Activated naive CD4-positive, alpha-beta T cell treated with anti-CD3 and anti-CD28 coated beads, Interleukin-2, amount 10 ng/mL, durations not matched to agents 7 days and 5 days (primary cell): Measurements from ENCODE around the gene CADM1.

ENCODE experiments used
- CTCF ChIA-PET: fragments of 350-600 bp; sonication (Branson Sonifier 250); formaldehyde crosslinking; loops from one replicate; lab custom pipeline; 2021; ENCODE audit warnings: antibody characterized with exemption; lab: Charles Lee
- DNase-seq: peaks from one replicate; pipeline ENCODE4 v3.0.0-alpha.2; 2020
- H3K27ac Mint-ChIP-seq: one replicate; pipeline ENCODE4 v1.8.0; 2021; ENCODE audit warnings: mild to moderate bottlenecking, moderate library complexity, mixed read lengths
- H3K27me3 Mint-ChIP-seq: one replicate; pipeline ENCODE4 v1.8.0; 2021; ENCODE audit warnings: mild to moderate bottlenecking, mixed read lengths
- H3K36me3 Mint-ChIP-seq: one replicate; pipeline ENCODE4 v1.8.0; 2021; ENCODE audit warnings: mixed read lengths
- H3K4me1 Mint-ChIP-seq: one replicate; pipeline ENCODE4 v1.8.0; 2021; ENCODE audit warnings: mixed read lengths
- H3K4me3 Mint-ChIP-seq: one replicate; pipeline ENCODE4 v1.8.0; 2021; ENCODE audit warnings: mild to moderate bottlenecking, moderate library complexity, mixed read lengths
- H3K9me3 Mint-ChIP-seq: one replicate; pipeline ENCODE4 v1.8.0; 2021; ENCODE audit warnings: mixed read lengths

The CADM1 gene

DNA sequence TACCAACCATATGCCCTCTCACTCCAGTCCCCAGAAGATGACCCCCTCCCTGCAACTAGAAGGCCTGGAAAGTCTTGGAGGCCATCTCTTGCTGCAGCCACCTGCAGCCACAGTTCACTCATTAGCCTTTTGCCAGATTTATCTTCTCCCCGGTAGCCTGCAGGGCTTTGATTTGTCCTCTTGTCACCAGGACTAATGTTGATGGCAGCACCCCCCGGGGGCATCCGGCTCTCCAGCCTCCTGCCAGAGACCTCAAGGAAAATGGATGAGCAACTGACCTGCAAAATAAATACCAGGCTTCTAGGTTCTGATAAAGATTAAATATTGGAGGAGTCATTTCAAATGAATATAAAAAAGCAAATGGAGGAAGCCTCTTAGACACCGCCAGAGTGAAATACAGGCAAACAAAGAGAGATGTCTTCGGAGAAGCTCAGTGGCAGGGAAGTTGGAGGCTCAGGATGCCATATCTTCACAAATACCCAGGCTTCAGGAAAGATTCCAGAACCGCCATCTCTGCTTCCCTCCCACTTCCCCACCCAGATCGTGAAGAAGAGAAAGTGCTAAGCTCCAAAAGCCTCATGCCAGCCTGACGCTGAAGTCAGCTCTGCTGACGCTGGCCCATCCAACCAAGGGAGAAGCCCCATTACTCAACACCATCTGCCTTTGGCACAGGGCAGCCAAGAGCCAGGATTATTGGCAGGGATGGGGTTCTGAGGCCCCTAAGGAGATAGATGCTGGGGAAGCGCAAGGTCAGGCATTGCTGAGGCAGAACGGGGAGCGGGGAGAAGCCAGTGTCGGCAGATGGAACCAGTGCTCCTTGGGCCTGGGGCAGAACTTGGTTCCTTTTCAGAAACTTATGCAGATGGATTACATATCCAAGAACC is 362.7 kb downstream of the CADM1 start:
- CTCF ChIA-PET: no interaction called here
- no peaks in the 10 kb centered on the region for H3K9me3 Mint-ChIP-seq
- H3K36me3 Mint-ChIP-seq: no peaks in the 10 kb centered on the region
- DNase-seq: no peak
- H3K4me1 Mint-ChIP-seq: no peaks in the 10 kb centered on the region
- H3K27me3 Mint-ChIP-seq: no peaks in the 10 kb centered on the region
- no peak overlapping the region for H3K4me3 Mint-ChIP-seq
- H3K27ac Mint-ChIP-seq: no peak overlapping the region

DNA sequence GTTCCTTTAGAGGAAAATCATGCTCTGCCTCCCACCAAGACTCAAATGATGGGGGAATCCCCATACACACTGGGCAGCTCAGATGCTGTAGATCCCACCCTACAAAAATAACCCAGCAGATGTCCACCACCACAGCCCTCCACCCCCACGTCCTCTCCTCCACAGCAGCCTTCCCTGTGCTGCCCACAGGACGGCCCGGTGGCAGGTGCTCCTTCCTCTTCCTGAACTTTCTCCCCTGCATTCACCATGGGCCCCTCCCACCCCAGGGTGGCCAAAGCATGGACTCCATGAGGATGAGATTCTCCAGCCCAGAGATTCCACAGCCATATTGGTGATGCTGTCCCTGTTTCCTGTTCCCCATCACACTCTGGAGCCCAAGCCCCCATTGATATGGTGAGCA is 368.3 kb downstream of the CADM1 start:
- Mint-ChIP-seq H3K27me3 (no peaks in the 10 kb centered on the region), H3K4me1 (no peaks in the 10 kb centered on the region), H3K36me3 (no peaks in the 10 kb centered on the region), H3K4me3 (no peak overlapping the region), H3K27ac (no peak overlapping the region), H3K9me3 (no peaks in the 10 kb centered on the region)
- CTCF ChIA-PET: no interaction called here
- DNase-seq: no peak

DNA sequence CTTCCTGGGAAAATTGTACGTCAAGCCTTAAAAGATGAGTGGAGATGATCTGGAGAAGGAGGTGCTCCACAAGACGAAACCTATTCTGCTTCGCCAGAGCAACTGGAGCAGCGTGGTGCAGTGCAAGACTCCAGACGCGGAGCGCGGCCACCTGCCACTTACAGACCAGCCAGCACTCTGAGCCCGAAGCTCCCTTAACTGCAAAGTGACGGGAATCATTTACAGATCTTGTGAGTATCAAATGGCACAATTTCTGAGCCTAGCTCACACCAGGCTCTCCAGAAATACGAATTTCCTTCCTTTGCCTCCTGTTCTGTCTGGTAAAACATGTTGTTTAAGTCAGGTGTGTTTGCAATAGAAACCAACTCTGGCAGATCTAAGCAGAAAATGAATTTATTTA is 369.3 kb downstream of the CADM1 start:
- Mint-ChIP-seq H3K36me3 (no peaks in the 10 kb centered on the region), H3K27me3 (no peaks in the 10 kb centered on the region), H3K9me3 (no peaks in the 10 kb centered on the region), H3K4me3 (no peak overlapping the region), H3K27ac (no peak overlapping the region), H3K4me1 (no peaks in the 10 kb centered on the region)
- CTCF ChIA-PET: interaction anchor here (0.6 kb wide), 1 partner anchor 344 kb away, joined by 3 read pairs; no protein-coding TSS in a partner anchor
- DNase-seq: no peak

DNA sequence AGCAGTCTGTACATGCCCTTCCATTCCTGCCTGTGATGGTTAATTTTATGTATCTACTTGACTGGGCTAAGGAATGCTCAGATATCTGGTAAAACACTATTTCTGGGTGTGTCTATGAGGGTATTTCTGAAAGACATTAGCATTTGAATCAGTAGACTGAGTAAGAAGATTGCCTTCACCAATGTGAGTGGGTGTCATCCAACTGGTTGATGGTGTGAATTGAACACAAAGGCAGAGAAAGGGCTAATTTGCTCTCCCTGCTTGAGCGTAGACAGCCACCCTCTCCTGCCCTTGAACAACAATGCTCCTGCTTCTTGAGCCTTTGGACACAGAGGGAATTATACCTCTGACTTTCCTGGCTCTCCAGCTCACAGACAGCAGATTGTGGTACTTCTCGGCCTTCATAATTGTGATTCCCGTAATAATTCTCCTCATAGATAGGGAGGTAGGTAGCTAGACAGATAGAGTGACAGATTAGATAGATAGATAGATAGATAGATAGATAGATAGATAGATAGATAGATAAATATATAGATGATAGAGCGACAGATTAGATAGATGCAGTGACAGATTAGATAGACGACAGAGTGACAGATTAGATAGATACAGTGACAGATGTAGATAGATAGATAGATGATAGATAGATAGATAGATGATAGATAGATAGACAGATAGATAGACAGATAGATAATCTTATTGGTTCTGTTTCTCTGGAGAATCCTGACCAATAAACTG is 370.6 kb downstream of the CADM1 start:
- Mint-ChIP-seq H3K4me1 (no peaks in the 10 kb centered on the region), H3K27ac (no peak overlapping the region), H3K27me3 (no peaks in the 10 kb centered on the region), H3K4me3 (no peak overlapping the region), H3K36me3 (no peaks in the 10 kb centered on the region), H3K9me3 (no peaks in the 10 kb centered on the region)
- no peak for DNase-seq
- CTCF ChIA-PET: no interaction called here

DNA sequence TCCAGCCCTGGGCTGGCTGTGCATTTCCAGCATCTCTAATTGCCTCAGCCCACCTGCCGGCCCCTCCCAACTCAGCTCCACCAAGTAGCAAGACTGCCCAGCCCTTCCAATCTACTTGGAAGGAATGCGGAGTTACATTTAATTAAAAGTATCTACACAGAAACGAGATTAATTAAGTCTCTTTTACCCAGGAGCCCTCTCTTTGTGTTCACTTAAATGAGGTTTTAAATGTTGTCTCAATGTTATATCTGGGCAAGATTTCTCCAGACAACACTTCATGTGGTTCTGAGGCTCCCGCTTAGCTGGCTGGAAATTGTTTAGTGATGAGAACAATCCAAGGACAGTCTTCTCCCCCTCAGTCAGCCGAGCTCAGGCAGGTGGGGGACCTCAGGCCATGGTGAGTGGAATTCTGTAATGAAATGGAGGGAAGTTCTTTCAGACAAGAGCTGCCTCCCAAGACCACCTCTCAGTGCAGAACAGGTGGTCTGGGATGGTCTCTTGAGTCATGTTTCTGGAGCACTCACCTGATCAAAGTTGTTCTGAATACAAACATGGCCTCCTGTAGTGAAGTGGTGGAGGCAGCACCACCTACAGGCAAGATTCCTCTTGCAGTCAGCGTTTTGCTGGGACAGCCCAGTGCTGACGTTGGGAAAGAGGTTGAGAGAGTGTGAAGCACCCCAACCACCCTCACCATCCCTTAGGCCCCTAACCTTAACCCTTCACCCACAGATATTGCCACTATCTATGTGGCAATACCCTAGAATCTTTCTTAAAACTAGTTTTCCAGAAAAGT is 371.6 kb downstream of the CADM1 start:
- Mint-ChIP-seq H3K4me3 (no peak overlapping the region), H3K27ac (no peak overlapping the region), H3K36me3 (no peaks in the 10 kb centered on the region), H3K4me1 (no peaks in the 10 kb centered on the region), H3K27me3 (no peaks in the 10 kb centered on the region), H3K9me3 (no peaks in the 10 kb centered on the region)
- no peak for DNase-seq
- CTCF ChIA-PET: no interaction called here

DNA sequence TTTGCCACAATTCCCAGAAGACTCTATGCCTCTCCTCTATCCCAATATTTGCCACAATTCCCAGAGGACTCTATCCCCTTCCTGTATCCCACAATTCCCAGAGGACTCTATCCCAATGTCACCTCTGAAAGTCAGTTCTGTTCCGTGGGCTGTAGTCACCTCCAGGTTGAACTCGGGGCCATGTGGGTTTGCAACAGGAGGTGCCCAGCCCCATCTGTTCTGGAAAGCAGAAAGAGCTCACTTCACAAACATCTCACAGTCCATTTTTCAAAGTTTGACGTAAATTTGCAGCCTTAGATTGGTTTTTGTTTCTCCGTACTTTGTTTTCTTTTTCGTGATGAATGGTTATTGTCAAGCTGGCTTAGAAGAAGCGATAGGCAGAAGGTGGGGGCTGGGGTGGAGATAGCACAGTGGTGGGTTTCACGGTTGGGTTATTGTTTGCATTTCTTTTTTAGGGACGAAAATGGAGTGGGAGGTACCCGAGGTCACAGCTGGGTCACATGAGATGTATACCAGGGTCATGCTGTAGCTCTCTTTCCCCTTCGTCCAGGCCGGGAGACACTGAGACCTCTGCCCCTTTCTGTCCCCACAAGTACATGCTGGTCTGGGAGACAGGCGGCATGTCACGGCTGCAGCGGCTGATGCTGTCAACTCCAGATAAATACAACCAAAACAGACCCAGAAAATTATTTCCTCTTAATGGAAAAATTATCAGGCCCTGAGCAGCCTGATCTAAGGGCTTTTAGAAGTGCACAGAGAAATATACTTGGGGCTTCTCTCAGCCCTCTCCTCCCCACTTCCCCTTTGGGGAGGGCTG is 374.5 kb downstream of the CADM1 start:
- Mint-ChIP-seq H3K27ac (no peak overlapping the region), H3K9me3 (no peaks in the 10 kb centered on the region), H3K4me3 (no peak overlapping the region), H3K4me1 (no peaks in the 10 kb centered on the region), H3K27me3 (no peaks in the 10 kb centered on the region), H3K36me3 (no peaks in the 10 kb centered on the region)
- no peak for DNase-seq
- CTCF ChIA-PET: no interaction called here

DNA sequence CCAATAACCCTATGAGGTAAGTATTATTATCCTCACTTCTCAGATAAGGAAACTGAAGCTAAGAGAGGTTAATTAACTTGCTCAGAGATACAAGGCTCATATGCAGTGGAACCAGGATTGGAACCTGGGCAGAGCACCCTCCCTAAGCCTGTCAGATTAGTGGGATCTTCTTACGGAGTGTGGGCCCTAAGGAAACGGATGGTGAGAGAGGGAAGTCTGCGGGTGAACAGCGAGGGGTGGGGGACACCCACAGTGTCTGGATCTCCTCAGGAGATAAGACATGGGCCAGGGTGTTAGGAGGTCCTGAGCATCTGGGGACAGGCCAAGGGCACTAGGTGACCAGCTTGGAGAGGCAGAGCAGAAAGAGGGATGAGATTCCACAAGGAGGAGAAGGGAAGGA is 376.0 kb downstream of the CADM1 start:
- no peaks in the 10 kb centered on the region for H3K9me3 Mint-ChIP-seq
- H3K4me3 Mint-ChIP-seq: no peak overlapping the region
- no peaks in the 10 kb centered on the region for H3K4me1 Mint-ChIP-seq
- no peaks in the 10 kb centered on the region for H3K27me3 Mint-ChIP-seq
- H3K36me3 Mint-ChIP-seq: no peaks in the 10 kb centered on the region
- CTCF ChIA-PET: no interaction called here
- no peak overlapping the region for H3K27ac Mint-ChIP-seq
- DNase-seq: no peak

DNA sequence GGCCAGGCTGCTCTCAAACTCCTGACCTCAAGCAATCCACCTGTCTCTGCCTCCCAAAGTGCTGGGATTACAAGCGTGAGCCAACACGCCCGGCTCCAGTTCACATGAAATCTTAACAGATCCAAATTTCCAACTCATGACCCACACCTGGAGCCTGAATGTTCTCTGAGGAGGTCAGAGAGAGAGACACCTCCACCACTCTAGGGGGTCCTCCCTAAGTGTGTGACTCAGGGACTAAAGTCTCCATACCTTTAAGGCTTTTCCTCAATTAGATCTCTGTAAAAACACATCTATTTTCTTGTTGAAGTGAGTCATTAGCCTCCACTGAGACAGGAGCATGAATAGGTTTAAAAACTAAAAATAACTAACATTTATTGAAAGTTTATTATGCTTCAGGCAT is 376.4 kb downstream of the CADM1 start:
- Mint-ChIP-seq H3K4me1 (no peaks in the 10 kb centered on the region), H3K9me3 (no peaks in the 10 kb centered on the region), H3K27me3 (no peaks in the 10 kb centered on the region), H3K27ac (no peak overlapping the region), H3K36me3 (no peaks in the 10 kb centered on the region), H3K4me3 (no peak overlapping the region)
- DNase-seq: no peak
- CTCF ChIA-PET: no interaction called here

DNA sequence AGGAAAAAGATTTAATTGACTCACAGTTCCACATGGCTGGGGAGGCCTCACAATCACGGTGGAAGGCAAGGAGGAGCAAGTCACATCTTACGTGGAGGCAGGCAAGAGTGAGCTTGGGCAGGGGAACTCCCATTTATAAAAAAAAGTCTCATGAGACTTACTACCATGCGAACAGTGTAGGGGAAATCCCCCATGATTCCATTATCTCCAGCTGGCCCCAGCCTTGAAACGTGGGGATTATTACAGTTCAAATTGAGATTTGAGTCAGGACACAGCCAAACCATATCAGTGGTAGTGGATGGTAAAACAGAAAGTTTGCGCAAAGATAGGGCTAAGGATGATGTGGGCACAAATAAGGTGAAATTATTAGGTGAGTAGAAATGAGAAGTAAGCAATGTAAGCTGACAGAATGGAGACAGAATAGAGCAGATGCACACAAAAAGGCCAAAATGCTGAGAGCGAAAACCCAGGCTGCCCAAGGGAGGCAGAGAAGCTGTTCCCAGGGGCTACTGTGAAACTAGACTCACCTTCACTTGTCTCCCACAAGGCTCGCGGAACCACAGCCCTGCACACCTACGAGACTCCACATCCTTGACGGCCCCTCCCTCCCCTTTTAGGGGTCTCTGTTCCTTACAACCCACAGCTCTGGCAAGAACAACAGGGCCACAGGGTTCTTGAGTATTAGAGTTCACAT is 377.6 kb downstream of the CADM1 start:
- Mint-ChIP-seq H3K4me1 (no peaks in the 10 kb centered on the region), H3K4me3 (no peak overlapping the region), H3K27ac (no peak overlapping the region), H3K27me3 (no peaks in the 10 kb centered on the region), H3K36me3 (no peaks in the 10 kb centered on the region), H3K9me3 (no peaks in the 10 kb centered on the region)
- DNase-seq: no peak
- CTCF ChIA-PET: no interaction called here

DNA sequence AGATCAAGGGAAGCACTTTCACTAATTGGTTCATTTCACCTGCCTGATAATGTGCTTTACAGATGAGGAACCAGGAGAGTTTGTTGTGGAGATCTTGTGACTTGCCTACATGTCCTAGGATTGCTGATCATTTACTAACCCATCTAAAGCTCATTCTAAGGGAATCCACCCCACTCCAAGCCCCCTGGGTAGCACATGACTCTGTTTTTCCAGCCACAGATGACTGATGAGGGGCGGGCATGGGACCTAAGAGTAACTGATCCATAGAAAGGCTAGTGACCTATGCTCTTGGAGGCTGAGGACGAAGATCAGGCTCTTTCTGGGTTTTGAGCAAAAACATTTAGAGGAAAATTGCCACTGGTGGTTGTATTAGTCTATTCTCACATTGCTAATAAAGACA is 378.1 kb downstream of the CADM1 start:
- H3K4me3 Mint-ChIP-seq: no peak overlapping the region
- no peaks in the 10 kb centered on the region for H3K9me3 Mint-ChIP-seq
- H3K27ac Mint-ChIP-seq: no peak overlapping the region
- no peaks in the 10 kb centered on the region for H3K4me1 Mint-ChIP-seq
- no peak for DNase-seq
- H3K27me3 Mint-ChIP-seq: no peaks in the 10 kb centered on the region
- H3K36me3 Mint-ChIP-seq: no peaks in the 10 kb centered on the region
- CTCF ChIA-PET: no interaction called here

DNA sequence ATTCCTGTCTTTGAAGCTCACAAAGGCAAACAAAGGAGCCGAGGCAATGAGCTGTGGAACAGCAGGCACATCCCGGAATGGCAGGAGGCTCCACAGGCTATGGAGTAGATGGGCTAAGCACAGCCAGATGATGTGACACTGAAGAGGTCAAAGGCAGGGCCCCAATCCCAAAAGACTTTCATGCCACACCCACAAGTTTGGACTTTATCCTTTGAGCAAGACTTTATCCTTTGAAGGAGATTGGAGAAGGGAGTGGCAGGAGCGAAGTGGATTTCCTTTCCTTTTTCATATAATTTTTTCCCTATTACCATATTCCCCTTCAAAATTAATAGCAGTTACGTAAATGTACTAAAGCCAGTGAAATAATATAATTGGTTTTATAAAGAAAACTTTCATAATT is 379.4 kb downstream of the CADM1 start:
- Mint-ChIP-seq H3K27ac (no peak overlapping the region), H3K4me3 (no peak overlapping the region), H3K27me3 (no peaks in the 10 kb centered on the region), H3K9me3 (no peaks in the 10 kb centered on the region), H3K36me3 (no peaks in the 10 kb centered on the region), H3K4me1 (no peaks in the 10 kb centered on the region)
- DNase-seq: no peak
- CTCF ChIA-PET: no interaction called here

DNA sequence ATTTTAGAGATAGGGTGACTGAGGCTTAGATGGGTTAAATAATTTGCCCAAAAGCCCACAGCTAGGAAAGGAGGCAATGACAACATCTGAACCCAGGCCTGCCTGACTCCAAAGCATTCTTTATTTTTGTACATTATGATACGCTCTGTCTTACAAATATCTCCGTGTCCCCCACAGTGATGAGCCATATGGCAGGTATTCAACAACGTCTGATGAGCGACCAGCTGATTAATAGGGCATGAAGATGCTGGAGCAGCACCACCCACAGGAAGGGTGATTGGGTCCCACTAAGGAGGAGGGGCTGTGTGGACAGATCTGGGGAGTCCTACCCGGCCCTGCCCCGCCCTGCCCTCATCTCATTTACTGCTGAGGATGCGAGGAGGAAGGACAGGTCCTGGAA is 380.6 kb downstream of the CADM1 start:
- H3K4me3 Mint-ChIP-seq: no peak overlapping the region
- H3K9me3 Mint-ChIP-seq: no peaks in the 10 kb centered on the region
- H3K36me3 Mint-ChIP-seq: no peaks in the 10 kb centered on the region
- no peak for DNase-seq
- H3K27ac Mint-ChIP-seq: no peak overlapping the region
- no peaks in the 10 kb centered on the region for H3K4me1 Mint-ChIP-seq
- CTCF ChIA-PET: no interaction called here
- H3K27me3 Mint-ChIP-seq: no peaks in the 10 kb centered on the region

DNA sequence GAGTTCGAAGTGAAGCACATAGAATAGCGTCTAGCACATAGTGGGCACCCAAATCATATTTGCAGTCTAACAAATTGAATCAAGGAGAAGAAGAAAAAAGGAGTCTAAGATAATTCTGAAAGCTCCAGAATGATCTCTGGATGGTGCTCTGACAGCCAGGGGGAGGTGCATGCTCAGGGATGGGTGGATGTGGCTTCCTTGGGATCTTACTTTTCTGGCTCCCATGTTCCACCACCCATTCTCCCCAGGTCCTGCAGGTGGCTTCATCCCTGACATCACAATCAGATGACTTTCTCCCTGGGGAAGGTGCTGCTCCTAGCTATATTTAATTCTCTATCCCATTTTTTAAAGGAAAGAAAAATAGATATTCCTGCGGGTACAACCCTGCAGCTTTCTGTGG is 381.9 kb downstream of the CADM1 start:
- no peaks in the 10 kb centered on the region for H3K36me3 Mint-ChIP-seq
- no peak overlapping the region for H3K4me3 Mint-ChIP-seq

More for the DNA sequence above, 381.9 kb downstream of the CADM1 start:
- H3K27me3 Mint-ChIP-seq: no peaks in the 10 kb centered on the region
- CTCF ChIA-PET: no interaction called here
- H3K27ac Mint-ChIP-seq: no peak overlapping the region
- DNase-seq: no peak
- no peaks in the 10 kb centered on the region for H3K9me3 Mint-ChIP-seq
- no peaks in the 10 kb centered on the region for H3K4me1 Mint-ChIP-seq
